GM12891 (cell line): ENCODE data around the gene MARCHF9.
"Not testable (repeated sequence)": the region's sequence is repeated elsewhere in the genome, so short reads cannot be mapped to it uniquely, and the experiment has no call there.

Experiments
- DNase-seq: peaks from one replicate; pipeline ENCODE4 v3.0.0; 2011; ENCODE audit warnings: low spot score; ENCODE audit not compliant: insufficient read length
- FAIRE-seq: peaks from 2 replicates; lab custom pipeline; 2011; peaks lifted over from hg19 to GRCh38; lab: Jason Lieb, UNC
- PAX5 ChIP-seq: IDR thresholded peaks from 2 replicates; pipeline ENCODE4 v1.6.1; 2011; ENCODE audit warnings: low read length, moderate library complexity, mild to moderate bottlenecking; ENCODE audit not compliant: insufficient read depth, severe bottlenecking
- POLR2A ChIP-seq: IDR thresholded peaks from 2 replicates; pipeline ENCODE4 v1.6.1; 2011; ENCODE audit warnings: low read depth, low read length, control low read depth
- POLR2AphosphoS5 ChIP-seq: IDR thresholded peaks from 2 replicates; pipeline ENCODE4 v1.6.1; 2011; ENCODE audit warnings: low read depth, low read length, control low read depth
- POU2F2 ChIP-seq: IDR thresholded peaks from 2 replicates; pipeline ENCODE4 v1.6.1; 2011; ENCODE audit warnings: low read depth, mild to moderate bottlenecking, control low read depth, low read length, moderate library complexity
- SPI1 ChIP-seq: IDR thresholded peaks from 2 replicates; pipeline ENCODE4 v1.6.1; 2011; ENCODE audit warnings: low read depth, low read length, control low read depth
- TAF1 ChIP-seq: IDR thresholded peaks from 2 replicates; pipeline ENCODE4 v1.6.1; 2011; ENCODE audit warnings: low read depth, low read length, control low read depth

MARCHF9 gene

GRCh38 chr12:57717846-57718640, 36.9 kb upstream of the MARCHF9 start:
- no peak for FAIRE-seq
- TF ChIP-seq POLR2A: no peak
- no peak for TF ChIP-seq PAX5
- TF ChIP-seq TAF1: no peak
- TF ChIP-seq POLR2AphosphoS5: no peak
- TF ChIP-seq SPI1: no peak
- no peak for TF ChIP-seq POU2F2
- DNase-seq: no peak

DNA sequence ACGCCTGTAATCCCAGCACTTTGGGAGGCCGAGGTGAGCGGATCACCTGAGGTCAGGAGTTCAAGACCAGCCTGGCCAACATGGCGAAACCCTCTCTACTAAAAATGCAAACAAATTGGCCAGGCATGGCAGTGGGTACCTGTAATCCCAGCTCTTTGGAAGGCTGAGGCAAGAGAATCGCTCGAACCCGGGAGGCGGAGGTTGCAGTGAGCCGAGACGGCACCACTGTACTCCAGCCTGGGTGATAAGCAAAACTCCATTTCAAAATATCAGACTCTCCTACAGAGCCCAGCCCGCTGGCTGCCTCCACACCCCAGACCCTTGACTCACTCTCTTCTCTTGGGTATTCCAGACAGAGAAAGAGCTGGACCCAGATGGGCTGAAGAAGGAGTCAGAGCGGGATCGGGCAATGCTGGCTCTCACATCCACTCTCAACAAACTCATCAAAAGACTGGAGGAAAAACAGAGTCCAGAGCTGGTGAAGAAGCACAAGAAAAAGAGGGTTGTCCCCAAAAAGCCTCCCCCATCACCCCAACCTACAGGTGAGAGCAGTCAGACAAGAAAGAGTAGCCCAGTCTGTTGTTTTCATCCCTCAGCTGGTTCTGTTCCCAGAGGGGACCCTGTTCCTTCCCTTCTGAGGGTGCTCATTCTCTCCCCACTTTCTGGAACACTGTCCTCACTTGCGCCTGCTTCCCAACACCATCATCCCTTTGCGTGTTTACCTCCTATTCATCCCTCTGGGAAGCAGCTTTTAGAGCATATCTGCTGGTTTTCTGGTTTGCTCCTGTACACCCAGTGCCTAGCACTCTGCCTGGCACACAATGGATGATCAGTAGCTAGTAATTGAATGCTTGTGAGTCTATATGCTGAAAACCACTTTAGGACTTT, 36.0 kb upstream of the MARCHF9 start:
- TF ChIP-seq TAF1 (no peak), POLR2A (no peak), PAX5 (no peak), POLR2AphosphoS5 (no peak), SPI1 (no peak), POU2F2 (no peak)
- no peak for FAIRE-seq
- DNase-seq: no peak

DNA sequence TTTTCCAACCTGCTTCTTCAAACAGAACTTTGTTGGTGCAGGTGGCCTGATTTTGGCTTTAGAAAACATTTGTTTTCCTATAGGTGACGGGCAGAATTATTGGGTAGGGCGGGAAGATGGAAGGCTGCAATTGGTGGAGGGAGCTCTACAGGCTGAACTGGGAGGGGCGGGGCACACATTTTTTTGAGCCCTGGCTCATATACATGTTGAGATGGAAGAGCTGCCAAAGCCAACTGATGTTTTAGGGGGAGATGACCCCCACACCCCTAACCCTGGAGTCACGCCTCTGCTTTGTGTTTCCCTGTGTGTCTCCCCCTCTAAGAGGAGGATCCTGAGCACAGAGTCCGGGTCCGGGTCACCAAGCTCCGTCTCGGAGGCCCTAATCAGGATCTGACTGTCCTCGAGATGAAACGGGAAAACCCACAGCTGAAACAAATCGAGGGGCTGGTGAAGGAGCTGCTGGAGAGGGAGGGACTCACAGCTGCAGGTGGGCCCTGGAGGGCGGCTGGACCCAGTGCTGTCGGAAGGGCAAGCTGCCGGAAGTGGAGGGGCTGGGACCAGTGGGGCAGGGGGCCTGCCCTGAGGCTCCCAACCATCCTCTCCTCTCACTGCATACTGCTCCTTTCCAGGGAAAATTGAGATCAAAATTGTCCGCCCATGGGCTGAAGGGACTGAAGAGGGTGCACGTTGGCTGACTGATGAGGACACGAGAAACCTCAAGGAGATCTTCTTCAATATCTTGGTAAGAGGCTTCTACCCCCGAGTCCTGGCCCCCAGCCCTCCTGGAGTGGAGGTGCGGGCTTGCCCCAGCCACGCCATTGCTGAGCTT, 34.9 kb upstream of the MARCHF9 start:
- TF ChIP-seq POLR2AphosphoS5: no peak
- TF ChIP-seq PAX5: no peak
- no peak for TF ChIP-seq TAF1
- no peak for TF ChIP-seq POLR2A
- FAIRE-seq: no peak
- DNase-seq: peak; percentile 8

DNA sequence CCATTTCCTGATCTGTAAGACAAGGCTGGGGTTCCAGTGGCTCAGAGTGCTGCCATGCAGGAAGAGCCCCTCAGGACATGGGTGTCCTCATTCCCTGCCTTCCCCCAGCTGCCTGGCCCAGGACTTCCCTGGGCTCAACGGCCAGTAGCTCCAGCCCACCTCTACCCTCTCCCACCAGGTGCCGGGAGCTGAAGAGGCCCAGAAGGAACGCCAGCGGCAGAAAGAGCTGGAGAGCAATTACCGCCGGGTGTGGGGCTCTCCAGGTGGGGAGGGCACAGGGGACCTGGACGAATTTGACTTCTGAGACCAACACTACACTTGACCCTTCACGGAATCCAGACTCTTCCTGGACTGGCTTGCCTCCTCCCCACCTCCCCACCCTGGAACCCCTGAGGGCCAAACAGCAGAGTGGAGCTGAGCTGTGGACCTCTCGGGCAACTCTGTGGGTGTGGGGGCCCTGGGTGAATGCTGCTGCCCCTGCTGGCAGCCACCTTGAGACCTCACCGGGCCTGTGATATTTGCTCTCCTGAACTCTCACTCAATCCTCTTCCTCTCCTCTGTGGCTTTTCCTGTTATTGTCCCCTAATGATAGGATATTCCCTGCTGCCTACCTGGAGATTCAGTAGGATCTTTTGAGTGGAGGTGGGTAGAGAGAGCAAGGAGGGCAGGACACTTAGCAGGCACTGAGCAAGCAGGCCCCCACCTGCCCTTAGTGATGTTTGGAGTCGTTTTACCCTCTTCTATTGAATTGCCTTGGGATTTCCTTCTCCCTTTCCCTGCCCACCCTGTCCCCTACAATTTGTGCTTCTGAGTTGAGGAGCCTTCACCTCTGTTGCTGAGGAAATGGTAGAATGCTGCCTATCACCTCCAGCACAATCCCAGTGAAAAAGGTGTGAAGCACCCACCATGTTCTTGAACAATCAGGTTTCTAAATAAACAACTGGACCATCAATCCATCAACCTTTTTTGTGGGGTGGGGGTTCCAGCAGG, 34.0 kb upstream of the MARCHF9 start:
- DNase-seq (peak; percentile 19), FAIRE-seq (no peak)
- TF ChIP-seq POLR2AphosphoS5: no peak
- TF ChIP-seq TAF1: no peak
- TF ChIP-seq POLR2A: no peak; the same call in 1 of the 2 replicates
- no peak for TF ChIP-seq PAX5
- no peak for TF ChIP-seq SPI1
- no peak for TF ChIP-seq POU2F2

GRCh38 chr12:57721846-57722608, 32.9 kb upstream of the MARCHF9 start:
- FAIRE-seq: not testable (repeated sequence)
- DNase-seq: peak; percentile 10

- DNase-seq (peak; percentile 12), FAIRE-seq (no peak)
- TF ChIP-seq TAF1 (no peak), PAX5 (no peak), POU2F2 (no peak), POLR2A (no peak), POLR2AphosphoS5 (no peak), SPI1 (no peak)
Measured at GRCh38 chr12:57722716-57723629, 31.9 kb upstream of the MARCHF9 start.

- DNase-seq: peak; percentile 15
- TF ChIP-seq SPI1 (no peak), POLR2A (no peak), PAX5 (no peak), POLR2AphosphoS5 (no peak), TAF1 (no peak), POU2F2 (no peak)
- no peak for FAIRE-seq
Measured at GRCh38 chr12:57723630-57723962, 31.3 kb upstream of the MARCHF9 start.
